Mesodermal cell (in vitro differentiated cells): ENCODE data around the gene GNB1L.
A peak's percentile ranks its signal among the peaks of the same experiment; 100 is the strongest.

Experiments
- H3K27ac ChIP-seq: 2 replicates; pipeline ENCODE4 v1.7.0; 2013; ENCODE audit warnings: mild to moderate bottlenecking, low read depth, low read length, moderate library complexity; ENCODE audit not compliant: severe bottlenecking
- H3K36me3 ChIP-seq: 2 replicates; pipeline ENCODE4 v1.7.1; 2013; ENCODE audit warnings: mild to moderate bottlenecking, low read length, moderate library complexity; ENCODE audit not compliant: control insufficient read depth, insufficient read depth
- H3K4me1 ChIP-seq: one replicate; pipeline ENCODE4 v1.7.1; 2013; ENCODE audit warnings: mild to moderate bottlenecking, low read length; ENCODE audit not compliant: insufficient read depth, control insufficient read depth, poor library complexity, severe bottlenecking
- H3K4me3 ChIP-seq: 2 replicates; pipeline ENCODE4 v1.7.0; 2013; ENCODE audit warnings: low read length, control low read depth, mild to moderate bottlenecking; ENCODE audit not compliant: insufficient read depth, poor library complexity, severe bottlenecking; ENCODE audit errors: extremely low read depth
- H3K9me3 ChIP-seq: 2 replicates; pipeline ENCODE4 v1.7.1; 2013; ENCODE audit warnings: mild to moderate bottlenecking, low read length, moderate library complexity; ENCODE audit not compliant: control insufficient read depth
- WGBS, 2 experiments: methylation state at CpG; one replicate each; pipeline ENCODE4 v1.1.5; 2013; ENCODE audit warnings: missing lambda C conversion rate in 2 of 2; ENCODE audit not compliant: insufficient coverage in 2 of 2; 5-methylcytosine and 5-hydroxymethylcytosine counted together

The GNB1L gene

GRCh38 chr22:19880786-19881569, 26.3 kb upstream of the GNB1L start:
- H3K27ac ChIP-seq = peak overlapping the region; percentile 95
- H3K4me3 ChIP-seq = peak overlapping the region; percentile 22
- H3K4me1 ChIP-seq = peaks cover 55% of the 10 kb centered on the region
- H3K36me3 ChIP-seq = peaks cover 4% of the 10 kb centered on the region
- WGBS, 2 experiments = 32 to 46% methylated on average over 13 to 21 of the region's 27 CpGs
- no peaks in the 10 kb centered on the region for H3K9me3 ChIP-seq

GRCh38 chr22:19879992-19880785, 25.5 kb upstream of the GNB1L start:
- WGBS, 2 experiments = 89 to 91% methylated on average over 24 to 32 of the region's 34 CpGs
- Histone ChIP-seq H3K4me1 (peaks cover 56% of the 10 kb centered on the region), H3K9me3 (no peaks in the 10 kb centered on the region), H3K27ac (peak overlapping the region; percentile 95), H3K4me3 (peak overlapping the region; percentile 22), H3K36me3 (peaks cover 4% of the 10 kb centered on the region)

GRCh38 chr22:19879643-19879991, 24.9 kb upstream of the GNB1L start:
- WGBS, 2 experiments = 79 to 96% methylated on average over 3 to 4 of the region's 4 CpGs
- Histone ChIP-seq H3K27ac (peak overlapping the region; percentile 95), H3K36me3 (peaks cover 4% of the 10 kb centered on the region), H3K9me3 (no peaks in the 10 kb centered on the region), H3K4me1 (peaks cover 60% of the 10 kb centered on the region), H3K4me3 (no peak overlapping the region)

- H3K4me1 ChIP-seq = peaks cover 64% of the 10 kb centered on the region
Observed at GRCh38 chr22:19879246-19879570, 24.5 kb upstream of the GNB1L start.

GRCh38 chr22:19878461-19879245, 24.0 kb upstream of the GNB1L start:
- 96 to 97% methylated on average over 12 to 14 of the region's 16 CpGs for WGBS, 2 experiments
- no peak overlapping the region for H3K27ac ChIP-seq
- H3K4me3 ChIP-seq = no peak overlapping the region
- no peaks in the 10 kb centered on the region for H3K9me3 ChIP-seq
- peaks cover 65% of the 10 kb centered on the region for H3K4me1 ChIP-seq
- peaks cover 8% of the 10 kb centered on the region for H3K36me3 ChIP-seq

More at GRCh38 chr22:19879246-19879570, 24.5 kb upstream of the GNB1L start:
- WGBS, 2 experiments = 93 to 94% methylated on average over 8 to 9 of the region's 13 CpGs
- Histone ChIP-seq H3K9me3 (no peaks in the 10 kb centered on the region), H3K36me3 (peaks cover 7% of the 10 kb centered on the region), H3K27ac (no peak overlapping the region), H3K4me3 (no peak overlapping the region)

- Histone ChIP-seq H3K9me3 (no peaks in the 10 kb centered on the region), H3K4me1 (peaks cover 59% of the 10 kb centered on the region), H3K36me3 (peaks cover 8% of the 10 kb centered on the region), H3K27ac (no peak overlapping the region), H3K4me3 (no peak overlapping the region)
- 95% methylated on average over 19 to 20 of the region's 20 CpGs for WGBS, 2 experiments
Observed at GRCh38 chr22:19877626-19878339, 23.1 kb upstream of the GNB1L start.

- Histone ChIP-seq H3K4me1 (peaks cover 52% of the 10 kb centered on the region), H3K36me3 (peaks cover 8% of the 10 kb centered on the region), H3K9me3 (no peaks in the 10 kb centered on the region), H3K27ac (no peak overlapping the region), H3K4me3 (no peak overlapping the region)
- 92 to 95% methylated on average over 11 to 18 of the region's 18 CpGs for WGBS, 2 experiments
Observed at GRCh38 chr22:19876941-19877625, 22.4 kb upstream of the GNB1L start.

GRCh38 chr22:19876314-19876940, 21.8 kb upstream of the GNB1L start:
- peaks cover 8% of the 10 kb centered on the region for H3K36me3 ChIP-seq
- peaks cover 46% of the 10 kb centered on the region for H3K4me1 ChIP-seq
- H3K27ac ChIP-seq = no peak overlapping the region
- no peaks in the 10 kb centered on the region for H3K9me3 ChIP-seq
- no peak overlapping the region for H3K4me3 ChIP-seq
- WGBS, 2 experiments = 93 to 94% methylated on average over 17 to 21 of the region's 21 CpGs

- 93 to 96% methylated on average over 20 to 22 of the region's 23 CpGs for WGBS, 2 experiments
- no peaks in the 10 kb centered on the region for H3K9me3 ChIP-seq
- H3K4me1 ChIP-seq = peaks cover 43% of the 10 kb centered on the region
- H3K36me3 ChIP-seq = peaks cover 8% of the 10 kb centered on the region
- no peak overlapping the region for H3K27ac ChIP-seq
- no peak overlapping the region for H3K4me3 ChIP-seq
Observed at GRCh38 chr22:19875531-19876313, 21.0 kb upstream of the GNB1L start.
